GM21723 (cell line): ENCODE data around the gene AIMP2.
"Not testable (repeated sequence)": the region's sequence is repeated elsewhere in the genome, so short reads cannot be mapped to it uniquely, and the experiment has no call there.

Source experiments
- ATAC-seq: cut with Tn5 transposase; IDR thresholded peaks from one replicate; pipeline ENCODE4 v1.9.1; 2021; ENCODE audit warnings: mild to moderate bottlenecking, moderate library complexity; ENCODE audit not compliant: unreplicated experiment

The AIMP2 gene

GRCh38 chr7:6008668-6009611, at the start of gene AIMP2, which contains the start of gene PMS2:
TSS of gene AIMP2 (plus strand) at chr7:6009272. CDS start at chr7:6009364, 92 bp downstream.
TSS of gene PMS2 (minus strand) at chr7:6009049. CDS start at chr7:6009019, 30 bp downstream.
- peak; percentile 93 for ATAC-seq

DNA sequence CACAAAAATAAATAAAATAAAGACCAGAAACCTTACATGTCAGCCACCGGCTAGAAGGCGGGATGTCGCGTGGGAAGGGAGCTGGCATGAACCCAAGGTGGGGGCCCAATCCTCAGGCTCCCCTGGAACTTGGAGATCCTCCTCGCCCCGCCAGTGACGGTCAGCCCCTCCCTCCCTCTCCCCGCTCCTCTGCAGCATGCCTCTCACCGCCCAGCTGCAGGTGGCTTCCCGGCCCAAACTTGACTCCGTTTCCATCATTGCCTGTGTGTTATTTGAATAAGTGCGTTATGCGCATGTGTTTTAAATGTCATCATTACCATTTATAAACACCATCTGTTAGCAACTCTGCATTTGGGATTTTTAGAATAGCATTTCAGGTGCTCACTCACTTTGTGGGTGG, 45.9 kb upstream of the AIMP2 start:
- not testable (repeated sequence) for ATAC-seq

DNA sequence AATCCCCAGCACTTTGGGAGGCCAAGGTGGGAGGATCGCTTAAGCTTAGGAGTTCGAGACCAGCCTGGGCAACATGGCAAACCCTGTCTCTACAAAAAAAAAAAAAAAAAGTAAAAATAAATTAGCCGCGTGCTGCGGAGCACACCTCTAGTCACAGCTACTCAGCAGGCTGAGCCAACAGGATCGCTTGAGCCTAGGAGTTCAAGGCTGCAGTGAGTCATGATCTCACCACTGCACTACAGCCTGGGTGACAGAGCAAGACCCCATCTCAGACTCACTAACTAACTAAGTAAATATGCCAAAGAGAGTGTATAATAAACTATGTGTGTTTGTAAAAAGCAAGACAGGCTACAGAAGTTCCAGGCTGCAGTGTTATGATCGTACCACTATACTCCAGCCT, 45.3 kb upstream of the AIMP2 start:
- ATAC-seq = not testable (repeated sequence)

DNA sequence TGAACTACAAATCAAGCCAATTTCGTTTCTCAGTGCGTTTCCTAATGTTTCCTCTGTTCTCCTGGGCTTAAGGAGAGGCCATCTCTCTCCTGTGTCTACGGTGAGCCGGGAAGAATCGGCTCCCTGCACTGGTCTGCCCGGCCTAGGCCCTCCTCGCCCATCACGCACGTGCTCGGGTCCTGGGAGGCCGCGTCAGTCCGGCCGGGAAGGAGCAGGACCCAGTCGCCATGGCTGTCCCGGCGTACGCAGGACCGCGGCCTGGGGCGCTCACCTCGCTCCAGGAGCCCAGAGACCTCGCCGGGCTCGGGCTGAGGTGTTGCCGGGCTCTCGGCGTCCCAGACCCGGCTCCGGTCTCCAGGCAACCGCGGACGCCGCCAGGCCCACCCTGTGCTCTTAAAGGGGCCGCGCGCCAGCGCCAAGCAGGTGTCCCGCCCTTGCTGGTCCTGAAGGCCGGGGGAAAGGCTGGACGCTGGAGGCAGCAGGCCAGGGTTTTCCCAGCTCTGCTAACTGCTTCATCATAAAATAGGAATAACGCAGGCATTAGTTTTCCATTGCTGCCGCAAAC, 38.6 kb upstream of the AIMP2 start, which contains the start of gene RSPH10B:
TSS of gene RSPH10B (minus strand) at position 343 of the 565 bp plus-strand sequence. CDS start 3,573 bp downstream, outside the sequence.
- ATAC-seq = not testable (repeated sequence)

DNA sequence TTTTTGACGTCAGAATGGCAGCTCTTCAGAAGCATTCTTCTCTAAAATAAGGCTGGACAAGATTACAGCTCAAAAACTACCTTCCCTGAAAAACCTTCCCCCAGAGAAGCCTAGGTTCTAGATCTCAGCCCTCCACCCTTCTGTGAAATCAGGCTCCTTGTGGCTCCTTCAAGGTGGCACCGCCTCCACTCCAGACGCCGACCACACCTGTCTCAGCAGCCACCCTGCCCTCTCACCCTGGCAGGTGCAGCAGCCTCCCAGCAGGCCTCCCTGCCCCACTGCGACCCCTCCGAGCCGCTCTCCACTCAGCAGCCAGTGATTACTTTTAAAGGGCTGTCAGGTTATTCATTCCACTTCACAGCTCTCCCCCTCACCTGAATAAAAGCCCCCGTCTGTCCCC, 35.5 kb upstream of the AIMP2 start:
- ATAC-seq = not testable (repeated sequence)

DNA sequence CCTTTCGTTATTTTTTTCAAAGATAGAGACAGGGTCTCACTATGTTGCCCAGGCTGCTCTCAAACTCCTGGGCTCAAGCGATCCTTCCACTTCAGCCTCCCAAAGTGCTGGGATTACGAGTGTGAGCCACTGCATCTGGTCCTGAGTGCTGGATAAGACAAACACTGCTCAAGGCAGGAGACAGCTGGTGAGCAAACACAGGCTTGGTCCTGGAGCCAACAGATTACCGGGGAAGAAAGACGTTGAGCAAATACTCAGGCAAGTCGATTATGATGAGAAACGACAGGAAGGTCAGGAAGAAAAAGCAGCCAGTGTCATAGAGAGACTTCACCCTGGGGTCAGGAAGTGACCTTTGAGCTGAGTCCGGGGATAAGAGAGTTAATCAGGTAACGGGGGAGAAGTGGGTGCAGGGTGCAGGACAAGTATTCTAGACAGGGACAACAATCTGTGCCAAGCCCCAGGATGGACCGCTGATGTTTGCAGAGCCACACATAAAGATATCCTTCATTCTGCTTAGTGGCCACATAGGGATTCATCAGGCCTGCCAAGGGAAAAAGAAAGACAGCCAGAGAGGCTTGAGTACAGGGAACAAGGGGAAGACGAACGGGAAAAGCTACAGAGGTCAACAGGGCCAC, 29.3 kb upstream of the AIMP2 start:
- ATAC-seq = not testable (repeated sequence)

DNA sequence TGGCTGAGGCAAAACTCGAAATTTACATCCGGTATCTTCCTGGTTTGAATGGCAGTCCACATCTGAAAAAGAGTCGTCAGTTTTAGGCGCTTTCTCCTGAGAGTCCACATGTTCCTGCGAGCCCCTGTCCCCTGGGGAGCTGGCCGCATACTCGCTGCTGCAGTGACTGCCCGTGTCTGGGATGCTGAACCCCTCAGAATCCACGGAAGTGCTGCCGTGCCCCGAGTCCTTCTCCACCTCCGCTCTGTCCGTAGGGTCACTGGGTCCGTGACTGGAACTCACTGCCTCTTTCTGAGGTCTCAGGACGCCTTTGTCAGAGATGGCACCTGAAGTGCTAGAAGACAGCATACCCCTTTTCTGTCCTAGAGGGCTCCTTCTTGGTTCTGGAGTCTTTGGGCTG, 22.0 kb upstream of the AIMP2 start:
- not testable (repeated sequence) for ATAC-seq

DNA sequence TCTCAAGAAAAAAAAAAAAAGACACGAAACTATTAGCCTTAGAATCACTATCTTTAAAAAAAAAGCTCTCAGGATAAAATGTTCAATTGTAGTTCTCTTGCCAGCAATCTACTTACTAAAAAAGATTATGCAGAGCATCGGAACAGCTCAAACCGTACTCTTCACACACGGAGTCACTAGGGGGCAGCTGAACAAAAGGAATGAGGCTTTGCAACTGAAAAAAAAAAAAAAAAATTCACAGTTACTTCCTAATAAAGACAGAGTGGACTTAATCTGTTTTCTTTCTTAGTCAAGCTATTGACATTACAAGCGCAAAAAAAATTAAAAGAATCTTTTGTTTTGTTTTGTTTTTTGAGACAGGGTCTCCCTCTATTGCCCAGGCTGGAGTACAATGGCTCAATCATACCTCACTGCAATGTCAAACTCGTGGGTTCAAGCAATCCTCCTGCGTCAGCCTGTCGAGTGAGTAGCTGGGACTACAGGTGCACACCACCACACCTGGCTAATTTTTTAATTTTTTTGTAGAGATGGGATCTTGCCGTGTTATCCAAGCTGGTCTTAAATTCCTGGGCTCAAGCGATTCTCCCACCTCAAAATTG, 11.8 kb upstream of the AIMP2 start:
- no peak for ATAC-seq

- no peak for ATAC-seq
Observed at GRCh38 chr7:6007386-6007785, 1.7 kb upstream of the AIMP2 start.

- ATAC-seq = not testable (repeated sequence)
Observed at GRCh38 chr7:6007835-6008590, 1.1 kb upstream of the AIMP2 start.

GRCh38 chr7:6010370-6010769, 1.3 kb downstream of the AIMP2 start:
- not testable (repeated sequence) for ATAC-seq

- ATAC-seq = no peak
Observed at GRCh38 chr7:6011541-6011940, 2.5 kb downstream of the AIMP2 start.

DNA sequence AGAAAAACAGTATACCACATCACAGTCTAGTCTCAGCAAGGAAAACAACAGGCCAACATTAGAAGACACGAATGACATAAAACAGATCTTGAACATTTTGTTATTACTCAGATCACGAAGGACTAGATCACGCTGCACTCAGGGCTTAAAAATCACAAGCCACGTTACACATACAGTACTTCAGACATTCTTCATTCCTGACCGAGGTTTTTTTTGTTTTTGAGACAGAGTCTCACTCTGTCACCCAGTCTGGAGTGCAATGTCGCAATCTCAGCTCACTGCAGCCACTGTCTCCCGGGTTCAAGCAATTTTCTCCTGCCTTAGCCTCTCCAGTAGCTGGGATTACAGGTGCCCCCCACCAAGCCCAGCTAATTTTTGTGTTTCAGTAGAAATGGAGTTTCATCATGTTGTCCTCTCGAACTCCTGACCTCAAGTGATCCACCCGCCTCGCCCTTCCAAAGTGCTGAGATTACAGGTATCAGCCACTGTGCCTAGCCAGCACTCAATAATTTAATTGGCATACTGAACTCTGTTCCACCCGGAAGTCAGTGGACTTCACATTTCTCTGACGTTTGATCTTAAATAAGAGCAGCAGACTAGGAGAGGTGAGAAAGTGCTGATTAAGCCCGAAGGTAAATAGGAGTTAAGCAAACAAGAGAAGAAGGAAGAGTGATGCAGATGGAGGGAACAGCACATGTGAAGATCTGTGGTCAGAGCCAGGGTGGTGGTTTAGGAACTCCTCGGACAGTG, 3.5 kb downstream of the AIMP2 start:
- ATAC-seq = no peak

GRCh38 chr7:6015917-6016652, 7.0 kb downstream of the AIMP2 start:
- peak; percentile 10 for ATAC-seq

GRCh38 chr7:6016653-6016966, 7.5 kb downstream of the AIMP2 start:
- ATAC-seq = no peak

DNA sequence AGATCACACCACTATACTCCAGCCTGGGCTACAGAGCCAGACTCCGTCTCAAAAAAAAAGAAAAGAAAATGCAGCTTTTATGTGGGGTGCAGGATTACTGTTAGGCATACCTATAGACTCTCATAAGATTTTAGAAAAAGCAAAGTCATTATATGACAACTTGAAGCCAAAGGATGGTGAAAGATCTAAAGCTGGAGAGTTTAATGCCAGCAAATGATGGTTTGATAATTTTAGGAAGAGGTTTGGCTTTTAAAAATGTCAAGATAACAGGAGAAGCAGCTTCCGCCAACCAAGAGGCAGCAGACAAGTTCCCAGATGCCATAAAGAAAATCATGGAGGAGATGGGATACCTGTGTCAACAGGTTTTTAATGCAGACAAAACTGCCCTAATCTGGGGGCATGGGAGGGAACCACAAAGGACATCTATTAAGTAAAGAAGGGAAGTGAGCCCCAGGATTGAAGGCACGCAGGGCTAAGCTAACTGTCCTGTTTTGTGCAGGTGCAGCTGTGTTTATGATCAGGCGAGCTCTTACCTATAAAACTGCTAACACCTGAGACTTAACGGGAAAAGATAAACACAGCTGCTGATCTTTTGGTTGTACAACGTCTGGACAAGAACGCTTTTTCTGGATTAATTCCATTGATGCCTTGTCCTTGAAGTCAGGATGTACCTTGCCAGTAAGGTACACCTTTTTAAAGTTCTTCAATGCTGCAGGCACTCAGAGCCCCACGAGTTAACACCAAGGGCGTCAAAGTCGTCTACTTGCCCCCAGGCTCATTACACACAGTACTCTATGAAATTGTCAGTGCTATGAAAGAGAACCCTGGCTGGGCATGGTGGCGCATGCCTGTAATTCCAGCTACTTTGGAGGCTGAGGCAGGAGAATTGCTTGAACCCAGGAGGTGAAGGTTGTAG, 11.6 kb downstream of the AIMP2 start:
- no peak for ATAC-seq

- no peak for ATAC-seq
Observed at GRCh38 chr7:6022707-6023106, 13.6 kb downstream of the AIMP2 start.

DNA sequence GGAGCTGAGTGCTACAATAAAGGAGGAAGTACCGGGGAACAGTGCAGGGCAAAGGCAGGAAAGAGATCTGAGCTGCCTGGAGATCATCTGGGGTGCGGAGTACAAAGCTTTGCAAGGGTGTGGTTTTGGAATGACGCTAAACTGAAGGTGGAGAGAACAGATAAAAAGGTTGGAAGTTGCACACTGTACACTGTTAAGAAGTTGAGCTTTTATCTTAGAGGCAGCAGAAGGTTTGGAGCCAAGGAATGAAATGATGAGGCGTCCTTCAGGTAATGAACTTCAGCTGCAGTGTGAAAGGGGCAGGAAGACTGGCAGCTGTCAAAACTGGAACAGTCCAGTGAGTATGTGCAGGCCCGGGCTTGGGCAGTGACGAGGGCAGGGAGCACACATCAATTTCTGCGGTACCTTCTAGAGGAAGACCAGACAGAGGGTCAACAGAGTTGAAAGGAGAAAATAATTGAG, 14.9 kb downstream of the AIMP2 start:
- ATAC-seq = no peak
